IMR-90 (cell line): Measurements from ENCODE around the gene KRTAP10-5. TPM values are rescaled to one million over a fixed set of nuclear protein-coding genes. Genes with fewer than 3 reads are reported as not detected.

Source experiments
- ATAC-seq: fragments of 200-7000 bp; cut with Tn5 transposase; 2 replicates; pipeline ENCODE4 v1.9.1; 2020; ENCODE audit warnings: low read depth, mild to moderate bottlenecking, moderate library complexity
- BruUV-seq: library from RNA; stranded (reverse); fragments of 400-500 nt; replicated peaks from 2 replicates; lab custom pipeline; 2021; lab: Mats Ljungman, UMichigan
- CTCF ChIA-PET: fragments of 300-600 bp; formaldehyde crosslinking; extraction: SDS; loops from one replicate; lab custom pipeline; 2021; ENCODE audit warnings: antibody characterized with exemption; lab: Yijun Ruan, JAX
- POLR2A ChIA-PET: fragments of 300-600 bp; sonication (Branson Sonifier 250); formaldehyde crosslinking; loops from one replicate; lab custom pipeline; 2022; ENCODE audit warnings: antibody characterized with exemption; ENCODE audit not compliant: unreplicated experiment; lab: Charles Lee
- DNase-seq: peaks from one replicate; pipeline ENCODE4 v3.0.0; 2013
- H2AFZ ChIP-seq: replicated peaks from 2 replicates; pipeline ENCODE3; 2013; ENCODE audit warnings: low read length, mild to moderate bottlenecking; ENCODE audit not compliant: poor library complexity
- H2AK5ac ChIP-seq: 2 replicates; pipeline ENCODE4 v1.6.1; 2013; ENCODE audit warnings: low read depth, low read length, inconsistent platforms
- H2AK9ac ChIP-seq: replicated peaks from 2 replicates; pipeline ENCODE3; 2013; ENCODE audit warnings: mild to moderate bottlenecking, low read depth, low read length, moderate library complexity; ENCODE audit not compliant: poor library complexity
- H2BK120ac ChIP-seq: 2 replicates; pipeline ENCODE4 v1.6.1; 2013; ENCODE audit warnings: low read depth, low read length, inconsistent platforms
- H2BK15ac ChIP-seq: 3 replicates; pipeline ENCODE4 v1.6.1; 2013; ENCODE audit warnings: low read depth, low read length, inconsistent platforms
- H2BK20ac ChIP-seq: 2 replicates; pipeline ENCODE4 v1.6.1; 2013; ENCODE audit warnings: low read depth, mild to moderate bottlenecking, inconsistent platforms, low read length, moderate library complexity
- H2BK5ac ChIP-seq: 2 replicates; pipeline ENCODE4 v1.6.1; 2013; ENCODE audit warnings: mild to moderate bottlenecking, low read depth, low read length, inconsistent platforms; ENCODE audit not compliant: poor library complexity, severe bottlenecking
- H3K14ac ChIP-seq: replicated peaks from 2 replicates; pipeline ENCODE4 v1.6.1; 2013; ENCODE audit warnings: low read depth, low read length, inconsistent platforms
- H3K18ac ChIP-seq: 2 replicates; pipeline ENCODE4 v1.6.1; 2013; ENCODE audit warnings: low read depth, low read length, control low read depth
- H3K23ac ChIP-seq: 2 replicates; pipeline ENCODE4 v1.6.1; 2013; ENCODE audit warnings: low read depth, low read length, inconsistent platforms
- H3K27ac ChIP-seq: 2 replicates; pipeline ENCODE4 v1.5.1; 2013; ENCODE audit warnings: mild to moderate bottlenecking, control low read depth, low read length; ENCODE audit not compliant: insufficient read depth
- H3K27me3 ChIP-seq: 2 replicates; pipeline ENCODE4 v1.6.1; 2013; ENCODE audit warnings: low read length; ENCODE audit not compliant: control insufficient read depth, insufficient read depth
- H3K36me3 ChIP-seq: 2 replicates; pipeline ENCODE4 v1.6.1; 2013; ENCODE audit warnings: low read length, mixed read lengths; ENCODE audit not compliant: control insufficient read depth, insufficient read depth
- H3K4ac ChIP-seq: 2 replicates; pipeline ENCODE4 v1.6.1; 2013; ENCODE audit warnings: low read depth, low read length, inconsistent platforms
- H3K4me1 ChIP-seq: 2 replicates; pipeline ENCODE4 v1.6.1; 2013; ENCODE audit warnings: low read length, mixed read lengths; ENCODE audit not compliant: control insufficient read depth, insufficient read depth
- H3K4me2 ChIP-seq: 2 replicates; pipeline ENCODE4 v1.6.1; 2013; ENCODE audit warnings: low read depth, mild to moderate bottlenecking, control low read depth, low read length, moderate library complexity
- H3K4me3 ChIP-seq: 2 replicates; pipeline ENCODE4 v1.5.1; 2013; ENCODE audit warnings: low read depth, mild to moderate bottlenecking, control low read depth, low read length, moderate library complexity; ENCODE audit not compliant: insufficient read depth
- H3K56ac ChIP-seq: 2 replicates; pipeline ENCODE4 v1.6.1; 2013; ENCODE audit warnings: low read length, inconsistent platforms; ENCODE audit not compliant: insufficient read depth; ENCODE audit errors: extremely low read depth
- H3K79me1 ChIP-seq, 2 experiments: 2 replicates each; pipeline ENCODE4 v1.6.1; 2013; ENCODE audit warnings: low read length in 2 of 2, inconsistent platforms in 1 of 2, low read depth in 1 of 2
- H3K9ac ChIP-seq: 2 replicates; pipeline ENCODE4 v1.6.1; 2013; ENCODE audit warnings: low read depth, low read length, control low read depth
- H3K9me1 ChIP-seq: 2 replicates; pipeline ENCODE4 v1.6.1; 2013; ENCODE audit warnings: low read length, inconsistent platforms; ENCODE audit not compliant: insufficient read depth
- H3K9me3 ChIP-seq: 2 replicates; pipeline ENCODE4 v1.6.1; 2013; ENCODE audit warnings: low read length; ENCODE audit not compliant: control insufficient read depth, insufficient read depth
- H4K20me1 ChIP-seq: 2 replicates; pipeline ENCODE4 v1.6.1; 2013; ENCODE audit warnings: low read length, inconsistent platforms; ENCODE audit not compliant: insufficient read depth
- H4K5ac ChIP-seq: 2 replicates; pipeline ENCODE4 v1.6.1; 2013; ENCODE audit warnings: mild to moderate bottlenecking, low read depth, low read length, control low read depth
- H4K8ac ChIP-seq, 2 experiments: 2 replicates each; pipeline ENCODE4 v1.6.1; 2013; ENCODE audit warnings: low read depth in 2 of 2, low read length in 2 of 2, control low read depth in 1 of 2, inconsistent platforms in 1 of 2
- H4K91ac ChIP-seq: 2 replicates; pipeline ENCODE4 v1.6.1; 2013; ENCODE audit warnings: low read depth, low read length, inconsistent platforms; ENCODE audit not compliant: insufficient read depth
- BHLHE40 ChIP-seq: fragments of 150-350 bp; IDR thresholded peaks from 2 replicates; pipeline ENCODE4 v1.6.1; 2016; ENCODE audit warnings: mild to moderate bottlenecking, low read depth, low read length
- CEBPB ChIP-seq: IDR thresholded peaks from 2 replicates; pipeline ENCODE4 v1.6.1; 2012; ENCODE audit warnings: low read depth, low read length, improper control_type of control experiment
- ELK1 ChIP-seq: fragments of 150-350 bp; IDR thresholded peaks from 2 replicates; pipeline ENCODE4 v1.6.1; 2016; ENCODE audit warnings: low read depth, mild to moderate bottlenecking, low read length, moderate library complexity, borderline replicate concordance
- FOS ChIP-seq: fragments of 150-350 bp; IDR thresholded peaks from 2 replicates; pipeline ENCODE4 v1.6.1; 2016; ENCODE audit warnings: low read depth, low read length
- MAFK ChIP-seq: IDR thresholded peaks from 2 replicates; pipeline ENCODE4 v1.6.1; 2012; ENCODE audit warnings: low read depth, low read length, improper control_type of control experiment
- MAZ ChIP-seq: IDR thresholded peaks from 2 replicates; pipeline ENCODE4 v1.6.1; 2012; ENCODE audit warnings: low read depth, mild to moderate bottlenecking, low read length, improper control_type of control experiment, moderate library complexity, borderline replicate concordance
- MXI1 ChIP-seq: IDR thresholded peaks from 2 replicates; pipeline ENCODE4 v1.6.1; 2012; ENCODE audit warnings: low read depth, mild to moderate bottlenecking, low read length, moderate library complexity, borderline replicate concordance
- NFE2L2 ChIP-seq: fragments of 150-350 bp; IDR thresholded peaks from 2 replicates; pipeline ENCODE4 v1.6.1; 2016; ENCODE audit warnings: low read depth, mild to moderate bottlenecking, low read length
- POLR2A ChIP-seq: IDR thresholded peaks from 2 replicates; pipeline ENCODE4 v1.6.1; 2012; ENCODE audit warnings: mild to moderate bottlenecking, low read depth, low read length
- RAD21 ChIP-seq: IDR thresholded peaks from 2 replicates; pipeline ENCODE4 v1.6.1; 2012; ENCODE audit warnings: low read length, improper control_type of control experiment
- RCOR1 ChIP-seq: IDR thresholded peaks from 2 replicates; pipeline ENCODE4 v1.6.1; 2012; ENCODE audit warnings: mild to moderate bottlenecking, low read length, improper control_type of control experiment; ENCODE audit not compliant: insufficient replicate concordance
- RFX5 ChIP-seq: IDR thresholded peaks from 2 replicates; pipeline ENCODE4 v1.8.0; 2012; ENCODE audit warnings: low read depth, mild to moderate bottlenecking, low read length, moderate library complexity
- SMC3 ChIP-seq: fragments of 150-350 bp; IDR thresholded peaks from 2 replicates; pipeline ENCODE4 v1.6.1; 2016; ENCODE audit warnings: low read depth, mild to moderate bottlenecking, antibody characterized with exemption, low read length, moderate library complexity
- USF2 ChIP-seq: fragments of 150-350 bp; IDR thresholded peaks from 2 replicates; pipeline ENCODE4 v1.6.1; 2017; ENCODE audit warnings: mild to moderate bottlenecking, antibody characterized with exemption, low read length, low read depth
- WGBS, 2 experiments: methylation state at CpG; one replicate each; pipeline versions ENCODE4 v1.1.5 to v1.1.7; 2013; ENCODE audit warnings: missing lambda C conversion rate in 2 of 2; ENCODE audit not compliant: insufficient read length in 1 of 2; ENCODE audit errors: extremely low coverage in 2 of 2; 5-methylcytosine and 5-hydroxymethylcytosine counted together
- dilution Hi-C: fragments of 300-500 bp; cut with HindIII; formaldehyde crosslinking; loops from one replicate; pipeline ENCODE4 v1.14.3; 2018; ENCODE audit warnings: low sequenced_read_pairs; ENCODE audit not compliant: unreplicated experiment
- in situ Hi-C: fragments of 300-500 bp; cut with MboI; formaldehyde crosslinking; loops from 3 replicates; pipeline ENCODE4 v1.14.3; 2019; ENCODE audit warnings: low sequenced_read_pairs, inconsistent platforms, mixed read lengths
- intact Hi-C: fragments of 100-400 bp; cut with micrococcal nuclease; formaldehyde crosslinking; loops from 2 replicates; pipeline ENCODE4 v1.10.0; 2022
- polyA plus RNA-seq, 3 experiments: library from polyadenylated mRNA; depleted of rRNA; stranded (reverse); fragments of >200 nt; gene quantifications; 2 replicates each; pipeline ENCODE4 v1.2.3, GENCODE V29; 2012; ENCODE audit warnings: low replicate concordance in 1 of 3
- total RNA-seq: library from RNA; depleted of rRNA; stranded (reverse); fragments of >200 nt; gene quantifications from 2 replicates; pipeline ENCODE4 v1.2.3, GENCODE V29; 2012

Gene KRTAP10-5
- total and polyA plus RNA-seq, 2 of the 4 experiments (the other 2 are of a cell fraction), result not detected

- Histone ChIP-seq H3K9ac (no peak overlapping the region), H3K4me1 (no peaks in the 10 kb centered on the region), H2BK5ac (no peak overlapping the region), H2BK20ac (no peak overlapping the region), H2AFZ (no peak overlapping the region), H3K36me3 (no peaks in the 10 kb centered on the region), H4K8ac (no peak overlapping the region), H3K27me3 (peaks cover 3% of the 10 kb centered on the region; the same call in 1 of the 2 replicates), H2AK9ac (no peak overlapping the region), H4K91ac (no peak overlapping the region), H3K56ac (no peak overlapping the region), H3K9me1 (no peaks in the 10 kb centered on the region), H3K4me3 (no peak overlapping the region), H3K79me1 (no peaks in the 10 kb centered on the region), H4K5ac (no peak overlapping the region), H2BK15ac (no peak overlapping the region), H3K27ac (no peak overlapping the region), H3K9me3 (peaks cover 13% of the 10 kb centered on the region), H4K20me1 (no peaks in the 10 kb centered on the region), H3K18ac (no peak overlapping the region), H2BK120ac (no peak overlapping the region), H2AK5ac (no peak overlapping the region), H3K23ac (no peak overlapping the region), H3K4me2 (no peak overlapping the region), H3K14ac (no peak overlapping the region), H3K4ac (no peak overlapping the region)
- no TSS peak for BruUV-seq
- WGBS, 2 experiments, result 28% methylated on average over 4 of the region's 20 CpGs; no CpG with 5 or more reads in 1 of the 2 experiments
- ChIA-PET POLR2A (no interaction called here), CTCF (no interaction called here)
- TF ChIP-seq CEBPB, result no peak
- no peak for TF ChIP-seq FOS
- TF ChIP-seq ELK1, result no peak
- no peak for TF ChIP-seq MXI1
- TF ChIP-seq BHLHE40, result no peak
- no peak for TF ChIP-seq RAD21
- no peak for TF ChIP-seq MAFK
- TF ChIP-seq NFE2L2, result no peak
- no peak for TF ChIP-seq MAZ
- TF ChIP-seq RFX5, result no peak
- TF ChIP-seq RCOR1, result no peak
- TF ChIP-seq SMC3, result no peak
- no peak for TF ChIP-seq USF2
- no peak for TF ChIP-seq POLR2A
- intact Hi-C loops, result no loop called here
- no peak for ATAC-seq
- in situ Hi-C loops, result no loop called here
- dilution Hi-C loops, result no loop called here
- no peak for DNase-seq
Measured at GRCh38 chr21:44614161-44614631, 33.8 kb upstream of the KRTAP10-5 start.
